Measurements from ENCODE around the gene SLIT3.

SLIT3 gene

GRCh38 chr5:169265888-169266287 is 35.1 kb downstream of the SLIT3 start:
- DNase-seq (ENCODE audit: low spot score): no peak

GRCh38 chr5:169263591-169263990 is 37.3 kb downstream of the SLIT3 start:
- DNase-seq (ENCODE audit: low spot score): no peak

- no peak for DNase-seq (ENCODE audit: low spot score)
Observed at GRCh38 chr5:169260896-169261569, 39.9 kb downstream of the SLIT3 start.

GRCh38 chr5:169258372-169259000 is 42.5 kb downstream of the SLIT3 start:
- DNase-seq (ENCODE audit: low spot score): no peak

GRCh38 chr5:169256191-169256590 is 44.7 kb downstream of the SLIT3 start:
- no peak for DNase-seq (ENCODE audit: low spot score)

- no peak for DNase-seq (ENCODE audit: low spot score)
Observed at GRCh38 chr5:169253071-169253470, 47.9 kb downstream of the SLIT3 start.

- no peak for DNase-seq (ENCODE audit: low spot score)
Observed at GRCh38 chr5:169251333-169252084, 49.4 kb downstream of the SLIT3 start.

- DNase-seq (ENCODE audit: low spot score): no peak
Observed at GRCh38 chr5:169250887-169251286, 50.1 kb downstream of the SLIT3 start.

- DNase-seq (ENCODE audit: low spot score): no peak
Observed at GRCh38 chr5:169248996-169249395, 51.9 kb downstream of the SLIT3 start.

GRCh38 chr5:169248550-169248949 is 52.4 kb downstream of the SLIT3 start:
- no peak for DNase-seq (ENCODE audit: low spot score)

- no peak for DNase-seq (ENCODE audit: low spot score)
Observed at GRCh38 chr5:169244812-169245211, 56.1 kb downstream of the SLIT3 start.

GRCh38 chr5:169243651-169244422 is 57.1 kb downstream of the SLIT3 start:
- DNase-seq (ENCODE audit: low spot score): no peak

- no peak for DNase-seq (ENCODE audit: low spot score)
Observed at GRCh38 chr5:169242849-169243186, 58.1 kb downstream of the SLIT3 start.

- no peak for DNase-seq (ENCODE audit: low spot score)
Observed at GRCh38 chr5:169242175-169242848, 58.6 kb downstream of the SLIT3 start.

- DNase-seq (ENCODE audit: low spot score): no peak
Observed at GRCh38 chr5:169229342-169229892, 71.5 kb downstream of the SLIT3 start.

GRCh38 chr5:169226895-169227294 is 74.0 kb downstream of the SLIT3 start:
- DNase-seq (ENCODE audit: low spot score): no peak

- no peak for DNase-seq (ENCODE audit: low spot score)
Observed at GRCh38 chr5:169225830-169226356, 75.0 kb downstream of the SLIT3 start.

GRCh38 chr5:169223595-169223953 is 77.4 kb downstream of the SLIT3 start:
- no peak for DNase-seq (ENCODE audit: low spot score)

GRCh38 chr5:169222934-169223594 is 77.9 kb downstream of the SLIT3 start:
- DNase-seq (ENCODE audit: low spot score): no peak

- no peak for DNase-seq (ENCODE audit: low spot score)
Observed at GRCh38 chr5:169221519-169221918, 79.4 kb downstream of the SLIT3 start.

- no peak for DNase-seq (ENCODE audit: low spot score)
Observed at GRCh38 chr5:169219961-169220360, 81.0 kb downstream of the SLIT3 start.

Data from CD4-positive, alpha-beta T cell treated with Interleukin-2 at 100 ng/mL for 4 hours (primary cell).